GM15510 (cell line): Measurements from ENCODE around the gene PAPSS1.

Experiments used
- POLR2A ChIP-seq: IDR thresholded peaks from 3 replicates; pipeline ENCODE4 v1.6.1; 2011; ENCODE audit warnings: borderline replicate concordance; ENCODE audit not compliant: insufficient read length; ENCODE audit errors: extremely low read depth

The PAPSS1 gene

DNA sequence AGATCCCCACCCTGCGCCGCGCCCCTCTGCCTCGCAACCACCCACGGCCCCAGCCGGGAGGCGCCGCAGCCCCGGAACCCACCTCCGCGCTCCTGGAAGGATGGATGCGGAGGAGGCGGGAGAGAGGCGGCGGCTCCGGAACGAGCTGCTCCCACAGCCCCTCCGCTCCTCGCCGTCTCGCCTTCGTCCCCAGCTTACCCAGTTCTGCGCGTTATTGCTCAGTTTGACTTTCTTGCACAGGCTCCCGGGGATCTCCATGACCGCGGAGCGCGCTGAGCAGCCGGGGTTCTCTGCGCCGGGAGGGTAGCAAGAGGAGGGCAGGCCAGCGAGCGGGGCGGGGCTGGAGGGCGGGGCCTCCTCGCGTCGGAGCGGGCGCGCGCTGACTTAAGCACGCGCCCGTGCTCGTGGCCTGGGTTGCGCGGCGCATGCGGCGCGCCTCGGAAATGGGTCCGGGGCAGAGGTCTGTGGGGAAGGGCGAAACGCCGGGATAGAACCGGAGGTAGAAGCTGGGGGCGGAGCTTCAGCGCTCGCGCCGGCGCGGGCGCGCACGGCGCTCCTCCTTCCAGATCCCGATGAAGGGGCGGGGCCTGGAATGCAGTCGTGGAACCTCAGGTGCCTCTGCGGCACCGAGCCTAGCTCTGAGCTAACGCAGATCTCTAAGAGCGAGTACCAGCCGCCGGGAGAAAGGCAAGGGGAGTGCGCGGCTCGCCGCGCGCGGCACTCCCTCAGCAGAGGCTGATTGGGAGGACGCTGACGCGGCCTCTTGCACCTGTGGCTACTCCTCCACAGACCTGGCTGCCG, at the start of gene PAPSS1:
TSS of gene PAPSS1 (minus strand) at position 313 of the 801 bp plus-strand sequence. CDS start at position 258, 55 bp downstream.
- TF ChIP-seq POLR2A = peak; percentile 45

DNA sequence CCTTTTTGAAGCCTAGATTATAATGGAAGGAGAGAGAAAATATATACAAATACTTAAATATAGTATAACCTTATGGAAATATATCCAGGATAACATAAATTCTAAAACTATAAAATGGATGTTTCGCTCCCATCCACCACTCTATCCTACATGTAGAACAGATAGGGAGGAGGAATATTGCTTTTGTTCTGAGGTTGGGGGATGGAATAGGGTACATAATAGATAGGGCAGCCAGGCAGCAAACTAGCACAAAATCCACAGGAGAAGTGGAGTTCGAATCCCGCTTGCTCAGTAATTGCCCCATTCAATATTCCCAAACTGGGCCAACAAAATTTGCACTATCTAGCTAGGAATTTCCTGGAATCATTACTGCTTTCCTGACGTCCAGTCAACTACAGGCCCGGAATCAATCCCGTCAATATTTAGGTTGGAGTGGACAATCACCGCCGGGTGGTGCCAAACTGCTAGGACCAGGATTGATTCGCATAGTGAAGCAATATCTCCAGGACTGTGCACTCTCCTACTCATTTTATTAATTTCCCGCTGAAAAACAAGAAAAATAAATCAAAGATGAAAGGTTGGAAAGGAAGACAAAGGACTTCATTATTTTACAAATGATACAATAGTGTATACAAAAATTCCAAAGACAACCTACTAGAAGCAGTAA, 40.4 kb upstream of the PAPSS1 start:
- no peak for TF ChIP-seq POLR2A

DNA sequence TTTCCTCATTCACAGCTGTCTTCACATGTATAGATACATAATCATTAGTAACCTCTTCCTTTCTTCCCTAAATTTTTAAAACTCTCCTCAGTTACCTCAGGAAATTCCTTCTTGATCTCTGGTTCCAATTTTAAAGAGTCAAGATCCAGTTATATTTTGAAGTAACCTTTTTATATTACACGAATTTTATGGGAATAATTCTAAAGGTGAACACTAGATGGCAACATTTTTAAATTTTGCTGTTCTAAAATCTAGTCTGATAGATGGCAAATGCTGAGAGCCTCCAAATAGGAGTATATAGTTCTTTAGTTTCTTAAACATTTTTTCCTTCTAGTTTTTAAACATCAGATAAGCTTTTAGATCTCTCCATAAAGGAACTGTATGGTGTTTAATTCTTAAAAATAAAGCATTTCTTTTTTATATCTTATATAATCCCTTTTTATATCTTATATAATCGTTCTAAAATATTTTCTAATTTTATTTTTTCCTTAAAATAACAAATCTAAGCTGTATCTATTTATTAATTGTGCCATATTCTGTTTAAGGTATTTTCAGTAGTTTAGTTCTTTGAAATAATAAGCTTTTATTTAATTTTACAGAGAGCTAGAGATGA, 37.9 kb upstream of the PAPSS1 start:
- TF ChIP-seq POLR2A = no peak

- TF ChIP-seq POLR2A = no peak
Observed at GRCh38 chr4:107757283-107757682, 37.2 kb upstream of the PAPSS1 start.

DNA sequence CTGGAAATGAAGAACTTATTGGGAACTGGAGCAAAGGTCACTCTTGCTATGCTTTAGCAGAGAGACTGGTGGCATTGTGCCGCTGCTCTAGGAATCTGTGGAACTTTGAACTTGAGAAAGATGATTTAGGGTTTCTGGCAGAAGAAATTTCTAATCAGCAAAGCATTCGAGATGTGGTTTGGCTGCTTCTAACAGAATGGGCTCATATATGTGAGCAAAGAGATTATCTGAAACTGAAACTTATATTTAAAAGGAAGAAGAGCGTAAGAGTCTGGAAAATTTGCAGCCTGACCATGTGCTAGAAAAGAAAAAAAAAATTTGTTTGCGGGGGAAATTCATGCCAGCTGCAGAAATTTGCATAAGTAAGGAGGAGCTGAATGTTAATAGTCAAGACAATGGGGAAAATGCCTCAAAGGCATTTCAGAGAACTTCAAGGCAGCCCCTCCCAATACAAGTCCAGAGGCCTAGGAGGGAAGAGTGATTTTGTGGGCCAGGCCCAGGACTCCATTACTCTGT, 35.9 kb upstream of the PAPSS1 start:
- no peak for TF ChIP-seq POLR2A

- no peak for TF ChIP-seq POLR2A
Observed at GRCh38 chr4:107751670-107752069, 31.6 kb upstream of the PAPSS1 start.

- no peak for TF ChIP-seq POLR2A
Observed at GRCh38 chr4:107747748-107748486, 27.9 kb upstream of the PAPSS1 start.

- TF ChIP-seq POLR2A = no peak
Observed at GRCh38 chr4:107746161-107746560, 26.1 kb upstream of the PAPSS1 start.

- TF ChIP-seq POLR2A = no peak
Observed at GRCh38 chr4:107744532-107744931, 24.5 kb upstream of the PAPSS1 start.

GRCh38 chr4:107743532-107743931, 23.5 kb upstream of the PAPSS1 start:
- no peak for TF ChIP-seq POLR2A

DNA sequence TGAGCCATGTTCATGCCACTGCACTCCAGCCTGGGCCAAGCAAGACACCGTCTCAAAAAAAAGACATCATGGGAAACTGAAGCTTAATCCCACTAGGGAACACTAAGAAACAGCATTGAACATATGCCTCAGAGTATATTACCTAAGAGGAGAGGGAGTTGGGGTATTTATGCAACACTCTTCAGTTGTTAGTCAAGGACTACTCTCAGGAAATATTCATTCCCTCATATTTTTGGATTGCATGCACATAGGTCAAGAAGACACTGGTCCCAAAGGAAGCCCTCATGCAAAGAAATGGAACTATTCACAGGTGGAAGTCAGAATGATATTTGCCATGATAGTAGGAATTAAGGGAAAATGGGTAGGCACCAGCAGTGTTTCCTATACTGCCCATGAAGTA, 22.8 kb upstream of the PAPSS1 start:
- TF ChIP-seq POLR2A = no peak

- no peak for TF ChIP-seq POLR2A
Observed at GRCh38 chr4:107742196-107742595, 22.2 kb upstream of the PAPSS1 start.

DNA sequence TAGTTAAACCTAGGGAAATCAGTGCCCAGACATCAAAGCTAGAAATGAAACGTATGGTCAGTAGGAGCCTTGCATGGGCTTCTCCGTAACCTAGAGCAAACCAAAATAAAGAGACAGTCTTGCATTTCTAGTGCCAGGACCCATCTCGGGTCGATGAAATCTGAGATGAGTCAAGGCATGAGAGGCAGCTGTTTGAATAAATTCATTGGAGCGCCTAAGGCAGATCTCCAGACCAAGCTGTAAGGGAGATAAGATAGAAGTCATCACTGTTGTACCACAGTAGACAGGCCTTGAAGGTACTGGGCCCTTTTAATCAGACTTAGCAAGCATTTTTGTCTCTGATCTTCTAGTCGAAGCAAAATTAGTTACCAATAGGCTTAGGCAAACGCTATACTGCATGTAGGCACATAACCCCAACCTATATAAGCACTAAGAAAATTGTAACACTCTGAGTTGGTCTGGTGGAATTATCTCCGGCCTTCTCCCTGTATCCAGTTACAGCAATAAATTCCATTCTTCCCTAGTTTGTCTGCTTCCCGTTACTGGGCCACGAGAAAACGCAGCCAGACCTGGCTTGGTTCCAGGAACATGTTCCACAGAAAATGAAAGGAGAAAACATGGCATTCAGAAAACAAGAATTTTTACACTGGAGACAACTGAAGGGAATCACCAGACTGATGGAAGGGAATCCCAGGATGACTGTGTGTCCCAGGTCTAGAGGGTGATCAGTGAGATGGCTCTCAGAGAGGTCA, 21.1 kb upstream of the PAPSS1 start:
- no peak for TF ChIP-seq POLR2A

DNA sequence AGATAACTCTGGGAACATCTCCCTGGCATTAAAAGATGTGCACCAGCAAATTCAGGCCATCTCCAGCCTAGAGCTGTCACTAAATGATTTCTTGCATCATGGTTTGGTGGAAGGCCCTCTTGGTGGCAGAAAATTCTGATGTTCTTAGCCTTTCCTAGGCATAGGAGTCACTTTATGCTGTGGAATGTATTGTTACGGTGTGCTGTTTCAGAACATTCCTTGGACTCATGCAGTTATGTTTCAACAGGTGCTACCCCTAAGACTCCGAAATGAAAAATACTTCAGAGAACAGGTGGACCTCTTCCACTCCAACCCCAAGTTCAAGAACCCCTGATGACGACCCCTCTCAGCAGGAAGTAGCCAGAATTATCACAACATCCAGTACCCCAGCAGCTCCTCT, 20.3 kb upstream of the PAPSS1 start:
- TF ChIP-seq POLR2A = no peak

DNA sequence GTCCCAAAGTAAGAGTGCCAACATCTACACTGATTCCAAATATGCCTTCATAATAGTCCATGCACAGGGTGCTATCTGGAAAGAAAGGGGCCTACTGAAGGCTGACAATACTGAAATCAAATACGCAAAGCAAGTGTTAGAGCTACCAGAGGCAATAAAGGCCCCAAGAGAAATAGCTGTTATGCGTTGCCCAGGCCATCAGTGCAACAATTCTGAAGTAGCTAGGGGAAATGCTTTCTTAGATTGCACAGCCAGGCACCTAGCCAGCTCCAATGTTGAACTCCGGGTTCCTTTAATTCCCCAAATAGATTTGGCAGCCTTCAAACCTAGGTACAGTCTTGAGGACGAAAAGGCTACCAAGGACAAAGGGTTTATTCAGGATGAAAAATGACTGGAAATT, 17.4 kb upstream of the PAPSS1 start:
- no peak for TF ChIP-seq POLR2A

DNA sequence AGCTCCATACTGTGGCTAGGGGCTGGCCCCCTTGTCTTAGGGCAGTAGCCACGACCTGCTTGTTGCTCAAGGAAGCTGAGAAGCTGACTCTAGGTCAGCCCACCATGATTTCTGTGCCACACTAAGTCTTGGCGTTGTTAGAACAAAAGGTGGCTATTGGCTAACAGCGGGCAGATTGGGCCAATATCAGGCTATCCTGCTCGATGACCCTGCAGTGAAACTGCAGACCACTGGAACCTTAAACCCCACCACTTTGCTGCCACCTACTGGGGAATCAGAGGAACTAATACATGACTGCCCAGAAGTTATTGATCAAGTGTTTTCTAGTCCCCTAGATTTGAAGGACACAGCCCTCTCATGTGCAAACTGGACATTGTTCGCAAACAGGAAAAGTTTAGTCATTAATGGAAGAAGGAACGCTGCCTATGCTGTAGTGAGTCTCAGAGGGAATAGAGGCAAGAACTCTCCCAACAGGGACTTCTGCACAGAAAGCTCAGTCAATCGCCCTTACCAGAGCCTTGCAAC, 17.0 kb upstream of the PAPSS1 start:
- TF ChIP-seq POLR2A = no peak
